CD4-positive, alpha-beta T cell (primary cell): ENCODE data around the gene GTF2A1L. TPM values are rescaled to one million over a fixed set of nuclear protein-coding genes. Genes with fewer than 3 reads are reported as not detected.

Source experiments
- ATAC-seq: fragments of 200-7000 bp; cut with Tn5 transposase; one replicate; pipeline ENCODE4 v1.10.0; 2022; ENCODE audit warnings: mild to moderate bottlenecking; ENCODE audit not compliant: poor library complexity
- CTCF ChIA-PET: fragments of 350-600 bp; sonication (Branson Sonifier 250); formaldehyde crosslinking; loops from one replicate; lab custom pipeline; 2021; ENCODE audit warnings: antibody characterized with exemption, inconsistent platforms; lab: Charles Lee
- POLR2A ChIA-PET: fragments of 350-600 bp; sonication (Branson Sonifier 250); formaldehyde crosslinking; loops from one replicate; lab custom pipeline; 2021; ENCODE audit warnings: antibody characterized with exemption, inconsistent platforms; lab: Charles Lee
- DNase-seq, 14 experiments: peaks; one replicate each; pipeline ENCODE4 v3.0.0-alpha.2; 2013 to 2020; ENCODE audit warnings: mixed read lengths in 2 of 14
- H3K27ac ChIP-seq, 2 donors: one replicate each; pipeline versions ENCODE4 v1.5.1 to v1.7.0; 2013; ENCODE audit warnings: low read length in 2 of 2, low read depth in 1 of 2, mild to moderate bottlenecking in 1 of 2
- H3K27me3 ChIP-seq, 2 experiments: 1 replicate in 1 of 2; 2 replicates in 1 of 2; pipeline versions ENCODE4 v1.6.1 to v1.7.0; 2013; ENCODE audit warnings: low read length in 2 of 2, control low read depth in 1 of 2, mild to moderate bottlenecking in 1 of 2, moderate library complexity in 1 of 2; ENCODE audit not compliant: insufficient read depth in 2 of 2, control insufficient read depth in 1 of 2
- H3K36me3 ChIP-seq: one replicate; pipeline ENCODE4 v1.6.1; 2013; ENCODE audit warnings: low read length, control low read depth; ENCODE audit not compliant: insufficient read depth
- H3K4me1 ChIP-seq: one replicate; pipeline ENCODE4 v1.6.1; 2013; ENCODE audit warnings: low read length, control low read depth; ENCODE audit not compliant: insufficient read depth
- H3K4me3 ChIP-seq: one replicate; pipeline ENCODE4 v1.5.1; 2013; ENCODE audit warnings: mild to moderate bottlenecking, low read length, moderate library complexity
- H3K9me3 ChIP-seq, 2 experiments: 1 replicate in 1 of 2; 2 replicates in 1 of 2; pipeline versions ENCODE4 v1.6.1 to v1.7.0; 2013; ENCODE audit warnings: low read length in 2 of 2, mild to moderate bottlenecking in 2 of 2, control low read depth in 1 of 2, moderate library complexity in 1 of 2; ENCODE audit not compliant: control insufficient read depth in 1 of 2, insufficient read depth in 1 of 2
- H3K27ac Mint-ChIP-seq: one replicate; pipeline ENCODE4 v1.8.0; 2020; ENCODE audit warnings: mixed read lengths
- H3K27me3 Mint-ChIP-seq: one replicate; pipeline ENCODE4 v1.8.0; 2021; ENCODE audit warnings: mixed read lengths
- H3K36me3 Mint-ChIP-seq: one replicate; pipeline ENCODE4 v1.8.0; 2021; ENCODE audit warnings: low read depth, mixed read lengths
- H3K4me1 Mint-ChIP-seq: one replicate; pipeline ENCODE4 v1.8.0; 2021; ENCODE audit warnings: low read depth, mixed read lengths
- H3K4me3 Mint-ChIP-seq: one replicate; pipeline ENCODE4 v1.8.0; 2020; ENCODE audit warnings: mild to moderate bottlenecking, mixed read lengths
- H3K9me3 Mint-ChIP-seq: one replicate; pipeline ENCODE4 v1.8.0; 2020; ENCODE audit warnings: mixed read lengths
- intact Hi-C, 2 experiments: fragments of 100-400 bp; cut with DNase I in 1 of 2; cut with micrococcal nuclease in 1 of 2; formaldehyde crosslinking; loops; one replicate each; pipeline versions ENCODE4 v1.15.1 to v1.9.0; 2023 to 2025; cut with DNase I, micrococcal nuclease
- total RNA-seq, 174 experiments: library from RNA in 2 of 174; stranded (reverse) in 2 of 174; gene quantifications; one replicate each; pipeline ENCODE4 v1.2.3 and lab custom pipeline; 2021 to 2026
- TF ChIP-seq, protein P1 (sequence below): fragments of 200-600 bp; IDR thresholded peaks from one replicate; pipeline ENCODE4 v1.8.0; 2022; ENCODE audit warnings: antibody characterized with exemption, mild to moderate bottlenecking

The GTF2A1L gene
- total RNA-seq, 2 experiments from 2014 or later = not detected

DNA sequence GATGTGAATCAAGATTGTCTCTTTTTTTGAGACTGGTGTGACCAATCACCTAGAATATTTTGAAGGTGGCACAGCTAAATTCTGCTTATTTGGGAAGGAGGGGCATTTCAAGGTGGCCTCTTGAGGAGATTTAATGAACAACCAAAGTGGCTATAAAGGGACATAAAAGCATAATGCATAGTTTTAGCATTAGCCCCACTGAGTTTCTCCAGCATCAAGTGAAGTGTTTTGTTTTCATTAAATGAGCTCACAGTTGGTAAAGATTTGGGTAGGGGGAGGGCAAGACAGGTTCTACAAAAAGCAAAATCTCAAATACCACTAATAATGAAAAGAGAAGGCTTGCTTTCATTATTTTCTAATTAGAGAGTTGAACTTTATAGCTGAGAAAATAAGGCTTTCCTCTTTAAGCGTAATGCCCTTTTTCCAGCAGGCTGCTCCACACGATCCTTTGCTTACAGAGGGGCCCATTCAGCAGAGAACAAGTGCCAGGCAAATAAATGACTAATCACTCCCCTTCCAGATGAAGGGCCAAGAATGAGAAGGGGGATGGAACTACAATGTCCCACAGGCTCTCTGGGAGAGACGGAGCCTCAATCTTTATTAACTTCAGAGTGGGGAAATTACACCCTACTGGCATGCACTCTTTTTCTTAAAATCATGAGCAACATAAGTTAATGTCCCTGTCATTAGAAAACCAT is 102.0 kb downstream of the GTF2A1L start:
- ChIA-PET POLR2A (no interaction called here), CTCF (no interaction called here)
- TF ChIP-seq, protein P1, sequence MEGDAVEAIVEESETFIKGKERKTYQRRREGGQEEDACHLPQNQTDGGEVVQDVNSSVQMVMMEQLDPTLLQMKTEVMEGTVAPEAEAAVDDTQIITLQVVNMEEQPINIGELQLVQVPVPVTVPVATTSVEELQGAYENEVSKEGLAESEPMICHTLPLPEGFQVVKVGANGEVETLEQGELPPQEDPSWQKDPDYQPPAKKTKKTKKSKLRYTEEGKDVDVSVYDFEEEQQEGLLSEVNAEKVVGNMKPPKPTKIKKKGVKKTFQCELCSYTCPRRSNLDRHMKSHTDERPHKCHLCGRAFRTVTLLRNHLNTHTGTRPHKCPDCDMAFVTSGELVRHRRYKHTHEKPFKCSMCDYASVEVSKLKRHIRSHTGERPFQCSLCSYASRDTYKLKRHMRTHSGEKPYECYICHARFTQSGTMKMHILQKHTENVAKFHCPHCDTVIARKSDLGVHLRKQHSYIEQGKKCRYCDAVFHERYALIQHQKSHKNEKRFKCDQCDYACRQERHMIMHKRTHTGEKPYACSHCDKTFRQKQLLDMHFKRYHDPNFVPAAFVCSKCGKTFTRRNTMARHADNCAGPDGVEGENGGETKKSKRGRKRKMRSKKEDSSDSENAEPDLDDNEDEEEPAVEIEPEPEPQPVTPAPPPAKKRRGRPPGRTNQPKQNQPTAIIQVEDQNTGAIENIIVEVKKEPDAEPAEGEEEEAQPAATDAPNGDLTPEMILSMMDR = no peak
- no peaks in the 10 kb centered on the region for H3K9me3 ChIP-seq
- peaks cover 27% of the 10 kb centered on the region for H3K27me3 Mint-ChIP-seq
- no peaks in the 10 kb centered on the region for H3K4me1 ChIP-seq
- H3K4me1 Mint-ChIP-seq = peaks cover 3% of the 10 kb centered on the region
- DNase-seq (no peak), ATAC-seq (no peak)
- no peaks in the 10 kb centered on the region for H3K36me3 ChIP-seq
- intact Hi-C loops = no loop called here
- H3K36me3 Mint-ChIP-seq = no peaks in the 10 kb centered on the region
- no peaks in the 10 kb centered on the region for H3K27me3 ChIP-seq
- H3K4me3 Mint-ChIP-seq = no peak overlapping the region
- no peak overlapping the region for H3K4me3 ChIP-seq
- no peak overlapping the region for H3K27ac ChIP-seq
- no peak overlapping the region for H3K27ac Mint-ChIP-seq
- no peaks in the 10 kb centered on the region for H3K9me3 Mint-ChIP-seq

- POLR2A ChIA-PET = no interaction called here
- Mint-ChIP-seq H3K4me1 (no peaks in the 10 kb centered on the region), H3K36me3 (no peaks in the 10 kb centered on the region), H3K9me3 (no peaks in the 10 kb centered on the region), H3K27ac (no peak overlapping the region), H3K4me3 (no peak overlapping the region), H3K27me3 (peaks cover 22% of the 10 kb centered on the region)
- no peaks in the 10 kb centered on the region for H3K9me3 ChIP-seq
- H3K4me3 ChIP-seq = no peak overlapping the region
- H3K27ac ChIP-seq = no peak overlapping the region
- DNase-seq (no peak), ATAC-seq (no peak)
- CTCF ChIA-PET = no interaction called here
- intact Hi-C loops = no loop called here
- no peaks in the 10 kb centered on the region for H3K36me3 ChIP-seq
- no peaks in the 10 kb centered on the region for H3K27me3 ChIP-seq
- no peaks in the 10 kb centered on the region for H3K4me1 ChIP-seq
- TF ChIP-seq, protein P1 = no peak
These were observed 103.5 kb downstream of the GTF2A1L start for GRCh38 chr2:48721158-48721557.

- Histone ChIP-seq H3K27me3 (no peaks in the 10 kb centered on the region), H3K9me3 (no peaks in the 10 kb centered on the region), H3K27ac (no peak overlapping the region), H3K36me3 (no peaks in the 10 kb centered on the region), H3K4me3 (no peak overlapping the region), H3K4me1 (no peaks in the 10 kb centered on the region)
- H3K36me3 Mint-ChIP-seq = no peaks in the 10 kb centered on the region
- POLR2A ChIA-PET = no interaction called here
- H3K9me3 Mint-ChIP-seq = no peaks in the 10 kb centered on the region
- no peak for DNase-seq
- intact Hi-C loops = no loop called here
- ATAC-seq = no peak
- TF ChIP-seq, protein P1 = no peak
- peaks cover 11% of the 10 kb centered on the region for H3K27me3 Mint-ChIP-seq
- no peak overlapping the region for H3K4me3 Mint-ChIP-seq
- no peaks in the 10 kb centered on the region for H3K4me1 Mint-ChIP-seq
- no peak overlapping the region for H3K27ac Mint-ChIP-seq
- CTCF ChIA-PET = no interaction called here
These were observed 104.7 kb downstream of the GTF2A1L start for GRCh38 chr2:48722391-48722790.
